ENCODE data around the gene EEPD1.

The EEPD1 gene

GRCh38 chr7:36344622-36345021 is 191.6 kb downstream of the EEPD1 start:
- DNase-seq, result no peak

- no peak for DNase-seq
These were observed 193.3 kb downstream of the EEPD1 start for GRCh38 chr7:36346260-36346831.

GRCh38 chr7:36348256-36348655 is 195.2 kb downstream of the EEPD1 start:
- no peak for DNase-seq

- peak in 1 of 3 donors; percentile 20 for DNase-seq
These were observed 195.7 kb downstream of the EEPD1 start for GRCh38 chr7:36348771-36349170.

GRCh38 chr7:36349626-36350025 is 196.6 kb downstream of the EEPD1 start:
- DNase-seq, result no peak

Measured in suppressor macrophage treated with lipopolysaccharide for 1 hour (primary cell).